HepG2 (cell line): ENCODE measurements around the gene PHF13. TPM values are rescaled to one million over a fixed set of nuclear protein-coding genes. Genes with fewer than 3 reads are reported as not detected.
A peak's percentile ranks its signal among the peaks of the same experiment; 100 is the strongest.

ENCODE experiments used
- ATAC-seq: fragments of 200-7000 bp; cut with Tn5 transposase; 3 replicates; pipeline ENCODE4 v1.9.1; 2020; ENCODE audit warnings: mild to moderate bottlenecking, moderate library complexity
- BruUV-seq: library from RNA; stranded (reverse); fragments of 400-500 nt; replicated peaks from 2 replicates; lab custom pipeline; 2021; lab: Mats Ljungman, UMichigan
- CTCF ChIA-PET: fragments of 300-600 bp; formaldehyde crosslinking; extraction: SDS; loops from one replicate; lab custom pipeline; 2021; ENCODE audit warnings: low total read pairs, inconsistent platforms, low intra/inter-chr PET ratio; lab: Yijun Ruan, JAX
- POLR2A ChIA-PET: fragments of 350-600 bp; sonication (Branson Sonifier 250); formaldehyde crosslinking; loops from one replicate; lab custom pipeline; 2020; ENCODE audit warnings: antibody characterized with exemption, inconsistent platforms; lab: Yijun Ruan, JAX
- DNase-seq: peaks from one replicate; pipeline ENCODE4 v3.0.0-alpha.2; 2015; ENCODE audit warnings: low spot score
- FAIRE-seq: peaks from 3 replicates; lab custom pipeline; 2011; peaks lifted over from hg19 to GRCh38; lab: Jason Lieb, UNC
- H2AFZ ChIP-seq: one replicate; pipeline ENCODE4 v1.6.1; 2011; ENCODE audit warnings: low read length, inconsistent platforms
- H3K27ac ChIP-seq: fragments of 300-600 bp; 3 replicates; pipeline ENCODE4 v1.8.0; 2011; ENCODE audit warnings: mixed run types, mild to moderate bottlenecking, mixed read lengths, low read length, inconsistent platforms; ENCODE audit not compliant: insufficient read depth; ENCODE audit errors: extremely low read length
- H3K27me3 ChIP-seq, 2 experiments: fragments of 200-600 bp in 1 of 2; 2 replicates in 1 of 2; 3 replicates in 1 of 2; pipeline versions ENCODE4 v1.6.0 to v1.8.0; 2011; ENCODE audit warnings: low read length in 2 of 2, mild to moderate bottlenecking in 2 of 2, moderate library complexity in 2 of 2, inconsistent platforms in 1 of 2; ENCODE audit not compliant: insufficient read depth in 2 of 2, control insufficient read depth in 1 of 2
- H3K36me3 ChIP-seq, 2 experiments: fragments of 200-600 bp in 1 of 2; replicated peaks in 1 of 2; 2 replicates in 1 of 2; 3 replicates in 1 of 2; pipeline versions ENCODE4 v1.5.1 to v1.8.0; 2011; ENCODE audit warnings: low read length in 2 of 2, inconsistent platforms in 1 of 2; ENCODE audit not compliant: insufficient read depth in 2 of 2, control insufficient read depth in 1 of 2
- H3K4me1 ChIP-seq: 2 replicates; pipeline ENCODE4 v1.5.1; 2012; ENCODE audit warnings: low read length, inconsistent platforms; ENCODE audit not compliant: insufficient read depth
- H3K4me2 ChIP-seq: 2 replicates; pipeline ENCODE4 v1.6.0; 2011; ENCODE audit warnings: low read depth, low read length, inconsistent platforms
- H3K4me3 ChIP-seq, 3 experiments: fragments of 200-600 bp in 1 of 3; sonication (generic), shearing (Covaris generic) in 1 of 3; replicated peaks in 1 of 3; 2 replicates each; pipeline ENCODE4 v1.5.1; 2011 to 2016; ENCODE audit warnings: low read length in 3 of 3, inconsistent platforms in 2 of 3, low read depth in 2 of 3, mild to moderate bottlenecking in 2 of 3, control low read depth in 1 of 3, mixed read lengths in 1 of 3; ENCODE audit not compliant: insufficient read depth in 1 of 3
- H3K79me2 ChIP-seq: one replicate; pipeline ENCODE4 v1.6.1; 2011; ENCODE audit warnings: low read length, inconsistent platforms; ENCODE audit not compliant: insufficient read depth
- H3K9ac ChIP-seq: 2 replicates; pipeline ENCODE4 v1.6.0; 2011; ENCODE audit warnings: mild to moderate bottlenecking, low read depth, low read length, inconsistent platforms; ENCODE audit not compliant: insufficient read depth
- H3K9me3 ChIP-seq: 2 replicates; pipeline ENCODE4 v1.5.1; 2012; ENCODE audit warnings: mild to moderate bottlenecking, low read length
- H4K20me1 ChIP-seq: 2 replicates; pipeline ENCODE4 v1.6.0; 2011; ENCODE audit warnings: inconsistent platforms, mild to moderate bottlenecking, low read length, moderate library complexity; ENCODE audit not compliant: insufficient read depth
- ARNT2 ChIP-seq: sonication (generic); formaldehyde crosslinking; IDR thresholded peaks from 2 replicates; pipeline ENCODE4 v1.8.0; 2022; ENCODE audit warnings: mild to moderate bottlenecking, low read depth, missing genetic modification reagents, moderate library complexity
- DZIP1 ChIP-seq: sonication (generic); formaldehyde crosslinking; IDR thresholded peaks from 2 replicates; pipeline ENCODE4 v1.5.0; 2020; ENCODE audit warnings: mild to moderate bottlenecking, missing genetic modification reagents
- FUBP1 ChIP-seq: sonication (generic); formaldehyde crosslinking; IDR thresholded peaks from 2 replicates; pipeline ENCODE4 v1.5.1; 2020; ENCODE audit warnings: missing genetic modification reagents, mild to moderate bottlenecking, borderline replicate concordance
- MZF1 ChIP-seq: sonication (generic); formaldehyde crosslinking; IDR thresholded peaks from 2 replicates; pipeline ENCODE4 v1.8.1; 2023; ENCODE audit warnings: mild to moderate bottlenecking, missing genetic modification reagents, borderline replicate concordance
- PHF20 ChIP-seq: sonication (generic); formaldehyde crosslinking; IDR thresholded peaks from 2 replicates; pipeline ENCODE4 v1.5.0; 2020; ENCODE audit warnings: mild to moderate bottlenecking, missing genetic modification reagents
- STAG1 ChIP-seq: sonication (generic); formaldehyde crosslinking; IDR thresholded peaks from 2 replicates; pipeline ENCODE4 v1.4.0; 2020; ENCODE audit warnings: missing genetic modification reagents
- ZBTB38 ChIP-seq: sonication (generic); formaldehyde crosslinking; IDR thresholded peaks from 2 replicates; pipeline ENCODE4 v1.5.1; 2020; ENCODE audit warnings: mild to moderate bottlenecking, missing genetic modification reagents
- ZC3H13 ChIP-seq: sonication (generic); formaldehyde crosslinking; IDR thresholded peaks from 2 replicates; pipeline ENCODE4 v1.8.1; 2023; ENCODE audit warnings: mild to moderate bottlenecking, missing genetic modification reagents, moderate library complexity
- ZNF33A ChIP-seq: sonication (generic); formaldehyde crosslinking; IDR thresholded peaks from 2 replicates; pipeline ENCODE4 v1.5.1; 2020; ENCODE audit warnings: missing genetic modification reagents, mild to moderate bottlenecking, moderate library complexity, borderline replicate concordance
- ZNF343 ChIP-seq: sonication (generic); formaldehyde crosslinking; IDR thresholded peaks from 2 replicates; pipeline ENCODE4 v1.4.0; 2020; ENCODE audit warnings: mild to moderate bottlenecking, missing genetic modification reagents
- ZNF510 ChIP-seq: sonication (generic); formaldehyde crosslinking; IDR thresholded peaks from 2 replicates; pipeline ENCODE4 v1.4.0; 2020; ENCODE audit warnings: low read depth, mild to moderate bottlenecking, missing genetic modification reagents
- ZNF672 ChIP-seq: sonication (generic); formaldehyde crosslinking; IDR thresholded peaks from 2 replicates; pipeline ENCODE4 v1.8.1; 2022; ENCODE audit warnings: missing genetic modification reagents
- WGBS: methylation state at CpG from one replicate; pipeline ENCODE4 v1.1.6; 2017; ENCODE audit warnings: low lambda C conversion rate; 5-methylcytosine and 5-hydroxymethylcytosine counted together
- in situ Hi-C: cut with HindIII; loops from 2 replicates; pipeline ENCODE4 v1.10.0; 2017; ENCODE audit warnings: low pct_unique_long_range_greater_than_20kb; ENCODE audit not compliant: extremely low pct_ligation_motif_present
- intact Hi-C: fragments of 100-400 bp; cut with micrococcal nuclease; formaldehyde crosslinking; loops from one replicate; pipeline ENCODE4 v1.10.0; 2022; ENCODE audit not compliant: unreplicated experiment
- polyA plus RNA-seq, 8 experiments: library from polyadenylated mRNA; depleted of rRNA in 3 of 8; stranded (reverse) in 7 of 8; unstranded in 1 of 8; fragments of >200 nt; fragmentation: Illumina TruSeq in 4 of 8; extraction: Trizol in 4 of 8; gene quantifications; 2 replicates each; pipeline versions ENCODE4 v1.2.1 to v1.2.3, GENCODE V29; 2011 to 2016; ENCODE audit warnings: low read depth in 4 of 8, missing spikeins in 1 of 8, mixed read lengths in 1 of 8; ENCODE audit not compliant: insufficient read depth in 1 of 8
- total RNA-seq, 5 experiments: library from RNA; depleted of rRNA; stranded (reverse); fragments of >200 nt; fragmentation: Illumina TruSeq; extraction: Trizol; gene quantifications; 2 replicates each; pipeline ENCODE4 v1.2.3, GENCODE V29; 2016; ENCODE audit warnings: low read depth in 1 of 5
- TF ChIP-seq, protein P1 (sequence below): sonication (generic); formaldehyde crosslinking; IDR thresholded peaks from 2 replicates; pipeline ENCODE4 v1.5.1; 2020; ENCODE audit warnings: mild to moderate bottlenecking, moderate library complexity, missing genetic modification reagents

The PHF13 gene
- total and polyA plus RNA-seq, 2 of the 13 experiments (the other 11 are each of a cell fraction or from before 2014, with no cell fraction given): 4.7 to 7.4 TPM

DNA sequence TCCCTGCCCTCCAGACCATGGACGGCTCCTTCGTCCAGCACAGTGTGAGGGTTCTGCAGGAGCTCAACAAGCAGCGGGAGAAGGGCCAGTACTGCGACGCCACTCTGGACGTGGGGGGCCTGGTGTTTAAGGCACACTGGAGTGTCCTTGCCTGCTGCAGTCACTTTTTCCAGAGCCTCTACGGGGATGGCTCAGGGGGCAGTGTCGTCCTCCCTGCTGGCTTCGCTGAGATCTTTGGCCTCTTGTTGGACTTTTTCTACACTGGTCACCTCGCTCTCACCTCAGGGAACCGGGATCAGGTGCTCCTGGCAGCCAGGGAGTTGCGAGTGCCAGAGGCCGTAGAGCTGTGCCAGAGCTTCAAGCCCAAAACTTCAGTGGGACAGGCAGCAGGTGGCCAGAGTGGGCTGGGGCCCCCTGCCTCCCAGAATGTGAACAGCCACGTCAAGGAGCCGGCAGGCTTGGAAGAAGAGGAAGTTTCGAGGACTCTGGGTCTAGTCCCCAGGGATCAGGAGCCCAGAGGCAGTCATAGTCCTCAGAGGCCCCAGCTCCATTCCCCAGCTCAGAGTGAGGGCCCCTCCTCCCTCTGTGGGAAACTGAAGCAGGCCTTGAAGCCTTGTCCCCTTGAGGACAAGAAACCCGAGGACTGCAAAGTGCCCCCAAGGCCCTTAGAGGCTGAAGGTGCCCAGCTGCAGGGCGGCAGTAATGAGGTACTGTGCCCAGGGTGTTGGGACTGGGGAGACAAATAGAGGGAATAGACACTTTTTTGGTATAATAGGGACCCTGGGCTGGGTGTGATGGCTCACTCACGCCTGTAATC is 32.7 kb upstream of the PHF13 start:
- intact Hi-C loops (loop anchor here (5.0 kb wide), 1 partner anchor 46 kb away; no protein-coding TSS in a partner anchor), in situ Hi-C loops (no loop called here)
- H3K79me2 ChIP-seq: peaks cover 15% of the 10 kb centered on the region
- H3K27me3 ChIP-seq: no peaks in the 10 kb centered on the region
- peak overlapping the region; percentile 96 for H3K4me2 ChIP-seq
- H3K9me3 ChIP-seq: no peaks in the 10 kb centered on the region
- peak overlapping the region; percentile 88 to 98 (median 91) for H3K4me3 ChIP-seq
- 45% methylated on average over 6 of the region's 19 CpGs for WGBS
- ATAC-seq (peak; percentile 6), FAIRE-seq (no peak), DNase-seq (no peak)
- H3K36me3 ChIP-seq: no peaks in the 10 kb centered on the region
- no TSS peak for BruUV-seq
- peak overlapping the region; percentile 84 for H3K27ac ChIP-seq
- ChIA-PET POLR2A (interaction anchor here (1.2 to 5.2 kb wide), 6 partner anchors 10 to 35 kb away, joined by 3 to 113 read pairs (median 6); partner anchors contain the start of genes KLHL21, NOL9 and TAS1R1), CTCF (interaction anchor here (0.9 kb wide), 1 partner anchor 54 kb away, joined by 3 read pairs; no protein-coding TSS in a partner anchor)
- H3K4me1 ChIP-seq: peaks cover 57% of the 10 kb centered on the region
- no peak overlapping the region for H2AFZ ChIP-seq
- peaks cover 4% of the 10 kb centered on the region; the same call in 1 of the 2 replicates for H4K20me1 ChIP-seq
- H3K9ac ChIP-seq: peak overlapping the region; percentile 82
- TF ChIP-seq MZF1 (CRISPR knock-in tag) (no peak), PHF20 (CRISPR knock-in tag) (no peak), ZBTB38 (CRISPR knock-in tag) (0 out of 2 replicates have a peak, but pooled peaks have one; percentile 20), STAG1 (CRISPR knock-in tag) (peak; percentile 16; the same call in 1 of the 2 replicates), ARNT2 (CRISPR knock-in tag) (no peak), ZNF343 (CRISPR knock-in tag) (no peak), DZIP1 (CRISPR knock-in tag) (0 out of 2 replicates have a peak, but pooled peaks have one; percentile 62), ZNF672 (CRISPR knock-in tag) (no peak), ZC3H13 (0 out of 2 replicates have a peak, but pooled peaks have one; percentile 11), FUBP1 (no peak), ZNF510 (no peak), ZNF33A (CRISPR knock-in tag) (no peak)
- TF ChIP-seq, protein P1, sequence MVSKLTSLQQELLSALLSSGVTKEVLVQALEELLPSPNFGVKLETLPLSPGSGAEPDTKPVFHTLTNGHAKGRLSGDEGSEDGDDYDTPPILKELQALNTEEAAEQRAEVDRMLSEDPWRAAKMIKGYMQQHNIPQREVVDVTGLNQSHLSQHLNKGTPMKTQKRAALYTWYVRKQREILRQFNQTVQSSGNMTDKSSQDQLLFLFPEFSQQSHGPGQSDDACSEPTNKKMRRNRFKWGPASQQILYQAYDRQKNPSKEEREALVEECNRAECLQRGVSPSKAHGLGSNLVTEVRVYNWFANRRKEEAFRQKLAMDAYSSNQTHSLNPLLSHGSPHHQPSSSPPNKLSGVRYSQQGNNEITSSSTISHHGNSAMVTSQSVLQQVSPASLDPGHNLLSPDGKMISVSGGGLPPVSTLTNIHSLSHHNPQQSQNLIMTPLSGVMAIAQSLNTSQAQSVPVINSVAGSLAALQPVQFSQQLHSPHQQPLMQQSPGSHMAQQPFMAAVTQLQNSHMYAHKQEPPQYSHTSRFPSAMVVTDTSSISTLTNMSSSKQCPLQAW: peak; percentile 66; the same call in 1 of the 2 replicates
